K562 (cell line): ENCODE data around the gene SPRYD3. TPM values are rescaled to one million over a fixed set of nuclear protein-coding genes. Genes with fewer than 3 reads are reported as not detected.

Experiments
- CHD7 ChIP-seq: fragments of 200-600 bp; sonication (generic); IDR thresholded peaks from one replicate; pipeline ENCODE4 v1.6.1; 2012; ENCODE audit warnings: mild to moderate bottlenecking, low read depth, low read length, inconsistent platforms
- CTCF ChIP-seq, 3 experiments: IDR thresholded peaks in 2 of 3; conservative IDR thresholded peaks in 1 of 3; 2 replicates each; pipeline ENCODE4 v1.5.1; 2011 to 2012; ENCODE audit warnings: low read length in 3 of 3, mild to moderate bottlenecking in 3 of 3, control low read depth in 2 of 3, improper control_type of control experiment in 1 of 3, inconsistent platforms in 1 of 3, low read depth in 1 of 3, mixed read lengths in 1 of 3, moderate library complexity in 1 of 3; ENCODE audit not compliant: insufficient read depth in 2 of 3
- HDAC8 ChIP-seq: fragments of 450-650 bp; IDR thresholded peaks from 2 replicates; pipeline ENCODE4 v1.6.1; 2016; ENCODE audit warnings: mild to moderate bottlenecking, missing genetic modification characterization, moderate library complexity, missing compliant biosample characterization
- KDM1A ChIP-seq, 2 experiments: fragments of 450-650 bp; IDR thresholded peaks; 2 replicates each; pipeline ENCODE4 v1.6.1; 2016; ENCODE audit warnings: mild to moderate bottlenecking in 2 of 2
- NFIC ChIP-seq: fragments of 450-650 bp; IDR thresholded peaks from 2 replicates; pipeline ENCODE4 v1.6.1; 2017; ENCODE audit warnings: mild to moderate bottlenecking, inconsistent platforms
- PCBP2 ChIP-seq: fragments of 200-400 bp; formaldehyde crosslinking; IDR thresholded peaks from 2 replicates; pipeline ENCODE4 v1.6.1; 2018; ENCODE audit warnings: low read length, low read depth, mild to moderate bottlenecking, moderate library complexity; ENCODE audit not compliant: poor library complexity, severe bottlenecking
- TEAD1 ChIP-seq, 2 experiments: fragments of 450-650 bp in 1 of 2; sonication (generic) in 1 of 2; formaldehyde crosslinking; IDR thresholded peaks; 2 replicates each; pipeline versions ENCODE4 v1.4.0 to v1.8.0; 2020 to 2022; ENCODE audit warnings: mild to moderate bottlenecking in 2 of 2, missing genetic modification reagents in 1 of 2
- TRIM25 ChIP-seq: fragments of 450-650 bp; IDR thresholded peaks from 2 replicates; pipeline ENCODE4 v1.7.0; 2016; ENCODE audit warnings: borderline replicate concordance
- USF2 ChIP-seq: sonication (generic); formaldehyde crosslinking; IDR thresholded peaks from 2 replicates; pipeline ENCODE4 v1.5.0; 2020; ENCODE audit warnings: missing genetic modification reagents
- polyA plus RNA-seq, 8 experiments: library from polyadenylated mRNA; depleted of rRNA in 4 of 8; stranded (reverse) in 5 of 8; unstranded in 3 of 8; fragments of >200 nt; fragmentation: Nextera tagmentation in 2 of 8; fragmentation: Illumina TruSeq in 1 of 8; extraction: Ambion mirVana in 2 of 8; extraction: Trizol in 1 of 8; gene quantifications; 2 replicates each; pipeline versions ENCODE4 v1.2.1 to v1.2.3, GENCODE V29; 2011 to 2014; ENCODE audit warnings: inconsistent platforms in 1 of 8, missing spikeins in 1 of 8
- total RNA-seq, 7 experiments: library from RNA; depleted of rRNA in 6 of 7; stranded (reverse); fragments of >200 nt in 6 of 7; fragmentation: Illumina TruSeq in 2 of 7; extraction: Trizol in 2 of 7; gene quantifications; 2 replicates each; pipeline versions ENCODE4 v1.2.1 to v1.2.3, GENCODE V29; 2011 to 2021; ENCODE audit warnings: low replicate concordance in 1 of 7

Gene SPRYD3
- total and polyA plus RNA-seq, 9 of the 15 experiments (the other 6 are each of a cell fraction or from before 2014, with no cell fraction given), result 1.5 to 13.6 (median 7.6) TPM

- TF ChIP-seq USF2 (CRISPR knock-in tag) (peak; percentile 55; the same call in 1 of the 2 replicates), CTCF (IDR thresholded peaks at IDR 0.05 in 2 of 3, conservative IDR thresholded peaks at IDR 0.05 in 1 of 3; ENCODE audit: insufficient read depth in 2 of 3, low read depth in 1 of 3, low read length in 3 of 3) (peak; percentile 59 to 86 (median 74)), CHD7 (no peak), PCBP2 (no peak), HDAC8 (tag) (no peak), KDM1A (IDR thresholded peaks at IDR 0.05) (0 out of 4 replicates have a peak, but pooled peaks of 1 of the 2 experiments have one; percentile 30), TEAD1 (CRISPR knock-in tag; IDR thresholded peaks at IDR 0.05) (no peak), TRIM25 (no peak), NFIC (no peak)
Observed at GRCh38 chr12:53053218-53054111, 25.7 kb downstream of the SPRYD3 start (continued).
